ENCODE measurements around the gene CCDC57.
"Not testable (repeated sequence)": the region's sequence is repeated elsewhere in the genome, so short reads cannot be mapped to it uniquely, and the experiment has no call there.

The CCDC57 gene

GRCh38 chr17:82179412-82179811, 33.2 kb downstream of the CCDC57 start:
- DNase-seq (ENCODE audit: low read depth in 1 of 2, low spot score in 1 of 2) = no peak

- no peak for DNase-seq (ENCODE audit: low read depth in 1 of 2, low spot score in 1 of 2)
Observed at GRCh38 chr17:82178499-82179261, 34.0 kb downstream of the CCDC57 start.

- no peak for DNase-seq (ENCODE audit: low read depth in 1 of 2, low spot score in 1 of 2)
Observed at GRCh38 chr17:82177761-82178498, 34.7 kb downstream of the CCDC57 start.

GRCh38 chr17:82177276-82177675, 35.4 kb downstream of the CCDC57 start:
- no peak for DNase-seq (ENCODE audit: low read depth in 1 of 2, low spot score in 1 of 2)

GRCh38 chr17:82175951-82176350, 36.7 kb downstream of the CCDC57 start:
- no peak for DNase-seq (ENCODE audit: low read depth in 1 of 2, low spot score in 1 of 2)

- no peak for DNase-seq (ENCODE audit: low read depth in 1 of 2, low spot score in 1 of 2)
Observed at GRCh38 chr17:82175201-82175600, 37.4 kb downstream of the CCDC57 start.

- DNase-seq (ENCODE audit: low read depth in 1 of 2, low spot score in 1 of 2) = not testable (repeated sequence)
Observed at GRCh38 chr17:82174042-82174857, 38.4 kb downstream of the CCDC57 start.

GRCh38 chr17:82173351-82174041, 39.1 kb downstream of the CCDC57 start:
- no peak for DNase-seq (ENCODE audit: low read depth in 1 of 2, low spot score in 1 of 2)

GRCh38 chr17:82172486-82173160, 40.0 kb downstream of the CCDC57 start:
- DNase-seq (ENCODE audit: low read depth in 1 of 2, low spot score in 1 of 2) = no peak

- no peak for DNase-seq (ENCODE audit: low read depth in 1 of 2, low spot score in 1 of 2)
Observed at GRCh38 chr17:82171750-82172375, 40.8 kb downstream of the CCDC57 start.

GRCh38 chr17:82170412-82170961, 42.2 kb downstream of the CCDC57 start:
- DNase-seq (ENCODE audit: low read depth in 1 of 2, low spot score in 1 of 2) = no peak

GRCh38 chr17:82168568-82168967, 44.1 kb downstream of the CCDC57 start:
- no peak for DNase-seq (ENCODE audit: low read depth in 1 of 2, low spot score in 1 of 2)

GRCh38 chr17:82167028-82167427, 45.6 kb downstream of the CCDC57 start:
- DNase-seq (ENCODE audit: low read depth in 1 of 2, low spot score in 1 of 2) = no peak

GRCh38 chr17:82164853-82165252, 47.8 kb downstream of the CCDC57 start:
- DNase-seq (ENCODE audit: low read depth in 1 of 2, low spot score in 1 of 2) = no peak

- DNase-seq (ENCODE audit: low read depth in 1 of 2, low spot score in 1 of 2) = no peak
Observed at GRCh38 chr17:82161216-82161615, 51.4 kb downstream of the CCDC57 start.

- DNase-seq (ENCODE audit: low read depth in 1 of 2, low spot score in 1 of 2) = no peak
Observed at GRCh38 chr17:82160075-82160474, 52.6 kb downstream of the CCDC57 start.

GRCh38 chr17:82158825-82159224, 53.8 kb downstream of the CCDC57 start:
- DNase-seq (ENCODE audit: low read depth in 1 of 2, low spot score in 1 of 2) = no peak

- no peak for DNase-seq (ENCODE audit: low read depth in 1 of 2, low spot score in 1 of 2)
Observed at GRCh38 chr17:82157046-82158035, 55.3 kb downstream of the CCDC57 start.
